HEK293T (cell line): ENCODE data around the gene LRG1.

Source experiments
- BHLHE40 ChIP-seq: fragments of 450-650 bp; IDR thresholded peaks from 2 replicates; pipeline ENCODE4 v1.6.1; 2016; ENCODE audit warnings: mild to moderate bottlenecking, moderate library complexity, borderline replicate concordance
- FOXK2 ChIP-seq: fragments of 450-650 bp; IDR thresholded peaks from 2 replicates; pipeline ENCODE4 v1.6.1; 2016; ENCODE audit warnings: mild to moderate bottlenecking
- LEF1 ChIP-seq: fragments of 450-650 bp; IDR thresholded peaks from 2 replicates; pipeline ENCODE4 v1.6.1; 2017; ENCODE audit warnings: mild to moderate bottlenecking, borderline replicate concordance
- NFRKB ChIP-seq: fragments of 450-650 bp; IDR thresholded peaks from 2 replicates; pipeline ENCODE4 v1.6.1; 2016; ENCODE audit warnings: mild to moderate bottlenecking, moderate library complexity

- TF ChIP-seq FOXK2 (no peak), LEF1 (no peak), BHLHE40 (no peak), NFRKB (no peak)
Measured at GRCh38 chr19:4507150-4507452, 32.7 kb downstream of the LRG1 start.
